Breast epithelium (tissue), 3 donors: ENCODE data around the gene FRMD5.
"Not testable (repeated sequence)": the region's sequence is repeated elsewhere in the genome, so short reads cannot be mapped to it uniquely, and the experiment has no call there.

Experiments
- POLR2AphosphoS5 ChIP-seq, 3 donors: sonication (generic); formaldehyde crosslinking; IDR thresholded peaks; one replicate each; pipeline ENCODE4 v1.6.1; 2017; ENCODE audit warnings: antibody characterized with exemption in 3 of 3
- TF ChIP-seq, protein P1 (sequence below), 3 donors: fragments of 450-650 bp; IDR thresholded peaks; one replicate each; pipeline ENCODE4 v1.5.1; 2016 to 2017; ENCODE audit warnings: antibody characterized with exemption in 3 of 3, mild to moderate bottlenecking in 3 of 3, moderate library complexity in 3 of 3

DNA sequence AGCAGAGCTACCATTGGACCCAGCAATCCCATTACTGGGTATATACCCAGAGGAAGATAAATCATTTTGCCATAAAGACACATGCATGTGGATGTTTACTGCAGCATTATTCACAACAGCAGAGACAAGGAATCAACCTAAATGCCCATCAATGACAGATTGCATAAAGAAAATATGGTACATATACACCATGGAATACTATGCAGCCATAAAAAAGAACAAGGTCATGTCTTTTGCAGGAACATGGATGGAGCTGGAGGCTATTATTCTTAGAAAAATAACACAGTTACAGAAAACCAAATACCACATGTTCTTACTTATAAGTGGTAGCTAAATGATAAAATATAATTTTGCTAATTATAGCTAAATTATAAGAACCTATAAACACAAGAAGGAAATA is 162.3 kb downstream of the FRMD5 start:
- not testable (repeated sequence) for TF ChIP-seq POLR2AphosphoS5 (IDR thresholded peaks at IDR 0.05)
- TF ChIP-seq, protein P1, sequence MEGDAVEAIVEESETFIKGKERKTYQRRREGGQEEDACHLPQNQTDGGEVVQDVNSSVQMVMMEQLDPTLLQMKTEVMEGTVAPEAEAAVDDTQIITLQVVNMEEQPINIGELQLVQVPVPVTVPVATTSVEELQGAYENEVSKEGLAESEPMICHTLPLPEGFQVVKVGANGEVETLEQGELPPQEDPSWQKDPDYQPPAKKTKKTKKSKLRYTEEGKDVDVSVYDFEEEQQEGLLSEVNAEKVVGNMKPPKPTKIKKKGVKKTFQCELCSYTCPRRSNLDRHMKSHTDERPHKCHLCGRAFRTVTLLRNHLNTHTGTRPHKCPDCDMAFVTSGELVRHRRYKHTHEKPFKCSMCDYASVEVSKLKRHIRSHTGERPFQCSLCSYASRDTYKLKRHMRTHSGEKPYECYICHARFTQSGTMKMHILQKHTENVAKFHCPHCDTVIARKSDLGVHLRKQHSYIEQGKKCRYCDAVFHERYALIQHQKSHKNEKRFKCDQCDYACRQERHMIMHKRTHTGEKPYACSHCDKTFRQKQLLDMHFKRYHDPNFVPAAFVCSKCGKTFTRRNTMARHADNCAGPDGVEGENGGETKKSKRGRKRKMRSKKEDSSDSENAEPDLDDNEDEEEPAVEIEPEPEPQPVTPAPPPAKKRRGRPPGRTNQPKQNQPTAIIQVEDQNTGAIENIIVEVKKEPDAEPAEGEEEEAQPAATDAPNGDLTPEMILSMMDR (IDR thresholded peaks at IDR 0.05), result not testable (repeated sequence)
